ENCODE measurements around the gene CHAT.
"Not testable (repeated sequence)": the region's sequence is repeated elsewhere in the genome, so short reads cannot be mapped to it uniquely, and the experiment has no call there.

The CHAT gene

DNA sequence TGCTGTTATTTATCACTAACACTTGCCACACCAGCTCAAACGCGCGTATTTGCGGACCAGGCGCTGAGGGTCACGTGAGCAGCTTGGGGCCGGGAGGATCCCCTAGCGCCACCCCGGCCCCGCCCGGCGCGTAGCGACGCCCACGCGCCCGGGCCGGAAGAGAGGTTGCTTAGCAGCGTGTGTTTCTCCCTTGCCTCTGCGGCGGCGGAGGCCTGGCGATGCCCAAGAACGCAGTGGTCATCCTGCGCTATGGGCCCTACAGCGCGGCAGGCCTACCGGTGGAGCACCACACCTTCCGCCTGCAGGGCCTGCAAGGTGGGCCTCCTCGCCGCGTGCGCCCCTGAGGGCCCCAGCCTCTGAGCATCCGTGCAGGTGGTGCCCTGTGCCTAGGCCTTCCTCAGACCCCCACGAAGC, 65.7 kb downstream of the CHAT start, which contains the start of gene C10orf53:
Gene C10orf53 (plus strand): TSS at position 172 of the 414 bp plus-strand sequence. CDS start 47 bp downstream, at position 219.
- FAIRE-seq, result no peak
- no peak for DNase-seq (ENCODE audit: low spot score)

GRCh38 chr10:49682449-49682848, 68.6 kb downstream of the CHAT start:
- not testable (repeated sequence) for DNase-seq (ENCODE audit: low spot score); FAIRE-seq

GRCh38 chr10:49682879-49683278, 69.0 kb downstream of the CHAT start:
- DNase-seq (ENCODE audit: low spot score) (no peak), FAIRE-seq (no peak)

- no peak for FAIRE-seq
- no peak for DNase-seq (ENCODE audit: low spot score)
Measured at GRCh38 chr10:49686651-49687050, 72.8 kb downstream of the CHAT start.

DNA sequence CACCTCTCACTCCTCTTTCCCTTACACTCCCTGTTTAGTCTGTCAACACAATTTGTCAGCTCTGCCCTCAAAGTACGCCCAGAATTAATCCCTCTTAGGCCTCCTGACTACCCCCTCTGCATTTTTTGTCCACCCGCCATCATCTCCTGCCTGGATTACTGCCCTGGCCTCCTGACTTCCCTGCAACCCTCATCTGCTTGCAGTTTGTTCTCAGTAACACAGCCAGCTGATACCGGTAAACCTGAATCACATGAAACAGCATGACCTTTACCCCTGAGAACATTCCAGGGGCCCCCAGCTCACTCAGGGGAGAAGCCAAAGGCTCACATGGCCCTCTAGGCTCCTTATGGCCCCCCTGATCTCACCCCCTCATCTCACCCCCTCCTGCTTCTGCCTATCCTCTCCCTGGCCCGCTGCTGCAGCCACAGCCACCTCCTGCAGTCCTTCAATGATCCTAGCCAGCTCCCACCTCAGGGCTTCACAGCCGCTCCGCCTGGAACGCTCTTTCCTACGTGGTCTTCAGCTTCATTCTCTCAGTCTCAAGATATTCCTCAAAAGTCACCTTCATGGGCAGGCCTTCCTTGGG, 74.5 kb downstream of the CHAT start:
- no peak for DNase-seq (ENCODE audit: low spot score)
- FAIRE-seq, result no peak

- FAIRE-seq (no peak), DNase-seq (ENCODE audit: low spot score) (no peak)
Measured at GRCh38 chr10:49688920-49689319, 75.1 kb downstream of the CHAT start.

GRCh38 chr10:49689882-49690510, 76.2 kb downstream of the CHAT start:
- no peak for FAIRE-seq

DNA sequence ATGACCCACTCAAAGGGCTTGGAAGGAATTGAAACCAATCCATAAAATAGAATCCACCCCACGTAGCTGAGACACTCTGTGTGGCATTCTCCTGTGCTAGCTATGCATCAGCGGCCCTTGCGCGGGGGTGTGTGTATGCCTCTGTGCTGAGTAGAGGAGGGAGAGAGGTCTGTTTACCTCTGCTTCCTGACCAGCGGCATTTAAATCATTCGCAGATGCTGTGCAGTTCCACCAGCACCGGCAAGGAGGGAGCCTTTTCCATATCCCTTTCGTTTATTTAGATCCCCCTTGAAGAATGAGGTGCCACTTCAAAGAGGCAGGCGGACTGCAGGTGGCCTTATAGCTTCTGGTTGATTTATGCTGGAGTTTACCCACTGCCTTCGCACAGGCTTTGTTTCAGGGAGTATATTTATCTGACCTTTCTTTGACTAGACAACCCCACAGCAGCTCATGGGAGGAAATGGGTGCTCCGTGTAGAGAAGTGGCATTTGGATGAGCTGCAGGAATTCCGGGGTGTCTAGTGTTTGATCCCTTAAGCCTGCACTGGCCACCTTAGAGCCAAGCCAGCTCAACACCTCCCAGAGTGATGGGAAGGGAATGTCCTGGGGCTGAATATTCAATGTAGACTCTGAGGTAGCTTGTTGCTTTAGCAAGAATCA, 77.0 kb downstream of the CHAT start:
- FAIRE-seq, result no peak
- DNase-seq (ENCODE audit: low spot score), result no peak

More at GRCh38 chr10:49689882-49690510, 76.2 kb downstream of the CHAT start:
- DNase-seq (ENCODE audit: low spot score), result no peak

GRCh38 chr10:49691588-49691987, 77.8 kb downstream of the CHAT start:
- no peak for FAIRE-seq
- no peak for DNase-seq (ENCODE audit: low spot score)

DNA sequence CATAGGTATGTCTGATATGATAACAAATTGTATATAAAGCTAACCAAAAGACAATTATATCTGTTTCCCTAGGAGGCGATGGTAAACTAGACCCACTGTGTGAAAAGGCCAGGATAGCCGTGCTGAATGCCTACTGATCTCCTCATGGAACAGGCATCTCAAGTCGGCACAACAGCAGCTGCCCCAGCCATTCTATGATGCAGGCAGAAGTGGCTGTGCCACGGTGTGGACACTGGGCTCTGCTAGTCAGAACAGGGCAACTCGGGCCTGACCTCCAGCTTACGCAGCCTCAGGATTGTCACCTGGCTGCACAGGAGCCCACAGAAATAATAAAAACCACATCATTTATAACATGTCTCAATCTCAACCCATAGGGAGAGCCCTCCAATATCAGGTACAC, 80.6 kb downstream of the CHAT start:
- no peak for FAIRE-seq
- no peak for DNase-seq (ENCODE audit: low spot score)

DNA sequence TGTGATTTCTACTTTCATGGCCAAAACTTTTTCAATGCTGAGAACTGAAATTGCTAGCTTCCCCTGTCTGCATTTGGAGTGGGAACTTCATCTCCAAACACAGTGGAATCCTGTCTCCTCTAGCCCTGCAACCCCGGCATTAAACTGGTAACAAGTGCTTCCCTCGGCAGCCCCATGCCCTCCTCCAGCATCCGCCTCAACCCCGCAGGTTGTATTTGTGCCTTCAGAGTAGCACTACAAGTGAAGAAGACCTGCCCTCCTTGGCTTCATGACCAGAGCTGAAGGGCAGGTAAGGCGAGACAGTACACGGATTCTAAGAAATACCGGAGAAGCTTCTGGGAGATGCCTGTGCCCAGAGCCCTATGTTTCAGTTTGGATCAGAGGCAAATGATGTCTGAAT, 82.5 kb downstream of the CHAT start:
- DNase-seq (ENCODE audit: low spot score) (no peak), FAIRE-seq (no peak)

DNA sequence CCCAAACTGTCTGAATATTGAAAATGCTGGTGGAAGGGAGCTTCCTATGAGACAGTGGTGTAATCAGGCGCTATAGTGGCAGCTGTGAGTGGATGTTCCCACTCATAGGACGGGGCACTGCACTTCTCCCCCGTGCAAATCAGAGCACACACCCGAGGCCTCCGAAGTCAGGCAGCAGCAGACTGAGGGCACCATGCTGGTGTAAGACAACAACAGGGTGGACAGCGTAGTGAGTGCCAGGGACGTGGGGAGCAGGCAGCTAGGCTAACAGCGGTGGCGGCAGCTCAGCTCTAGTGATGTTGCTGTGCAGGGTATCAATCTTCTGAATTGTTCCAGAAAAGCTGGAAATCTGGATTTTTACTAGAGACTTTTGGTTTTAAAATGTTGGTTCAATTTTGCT, 84.8 kb downstream of the CHAT start:
- FAIRE-seq (no peak), DNase-seq (ENCODE audit: low spot score) (no peak)

- DNase-seq (ENCODE audit: low spot score), result no peak
- FAIRE-seq, result no peak
Measured at GRCh38 chr10:49700211-49700610, 86.4 kb downstream of the CHAT start.

GRCh38 chr10:49700997-49701396, 87.2 kb downstream of the CHAT start:
- FAIRE-seq (no peak), DNase-seq (ENCODE audit: low spot score) (no peak)

DNA sequence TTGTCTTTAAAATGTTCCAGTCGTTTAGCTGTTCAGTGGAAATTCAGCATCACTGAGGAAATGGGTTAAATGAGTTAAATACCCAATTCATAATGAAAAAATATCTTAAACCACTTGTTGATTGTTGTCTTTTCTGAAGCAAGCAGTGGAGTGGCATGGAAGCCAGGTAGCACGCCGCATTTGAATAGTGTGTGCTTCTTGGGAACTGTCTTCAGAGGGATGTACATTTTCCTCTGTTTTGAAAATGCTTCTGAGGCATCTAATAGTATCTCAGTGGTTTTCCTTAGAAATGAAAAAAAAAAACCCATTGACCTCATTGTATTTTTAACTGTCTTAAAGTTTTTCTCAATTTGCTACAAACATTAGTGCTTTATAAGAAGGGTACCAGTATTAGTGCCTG, 93.7 kb downstream of the CHAT start:
- no peak for FAIRE-seq

DNA sequence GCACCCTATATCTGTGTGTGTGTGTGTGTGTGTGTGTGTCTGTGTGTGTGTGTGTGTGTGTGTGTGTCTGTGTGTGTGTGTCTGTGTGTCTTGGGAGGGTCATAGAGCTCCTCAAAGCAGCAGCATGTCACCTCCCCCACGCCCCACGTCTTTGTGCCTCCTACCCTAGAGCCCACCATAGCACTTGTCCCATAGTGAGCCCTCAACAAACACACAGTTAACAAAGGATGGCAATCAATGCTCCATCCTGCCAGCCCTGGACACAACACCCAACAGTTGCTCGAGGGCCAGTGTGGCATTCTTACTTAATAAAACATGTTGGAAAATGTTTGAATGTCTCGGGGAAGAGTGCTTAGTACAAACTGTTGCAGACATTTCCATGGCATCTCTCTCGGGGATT, 96.1 kb downstream of the CHAT start:
- DNase-seq (ENCODE audit: low spot score) (no peak), FAIRE-seq (no peak)

More for the DNA sequence above, 93.7 kb downstream of the CHAT start:
- DNase-seq (ENCODE audit: low spot score), result no peak

DNA sequence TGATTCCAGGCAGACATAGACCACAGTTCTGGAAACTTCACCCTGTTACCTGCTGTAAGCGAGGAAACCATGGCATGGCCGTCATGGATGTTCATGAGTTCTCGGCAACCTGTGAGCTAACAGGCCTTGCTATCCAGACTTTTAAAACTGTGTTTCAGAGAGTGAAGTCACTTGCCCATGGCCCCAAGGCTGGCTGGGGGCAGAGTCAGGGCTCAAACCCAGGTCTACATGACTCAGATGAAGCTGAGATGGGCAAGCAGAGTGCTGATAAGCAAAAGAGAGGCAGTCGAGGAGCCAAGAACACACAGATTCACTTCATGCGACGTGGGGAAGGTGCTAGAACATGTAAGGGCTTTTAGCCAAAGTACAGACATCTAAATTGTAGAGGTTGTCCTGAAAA, 97.1 kb downstream of the CHAT start:
- DNase-seq (ENCODE audit: low spot score) (no peak), FAIRE-seq (no peak)

DNA sequence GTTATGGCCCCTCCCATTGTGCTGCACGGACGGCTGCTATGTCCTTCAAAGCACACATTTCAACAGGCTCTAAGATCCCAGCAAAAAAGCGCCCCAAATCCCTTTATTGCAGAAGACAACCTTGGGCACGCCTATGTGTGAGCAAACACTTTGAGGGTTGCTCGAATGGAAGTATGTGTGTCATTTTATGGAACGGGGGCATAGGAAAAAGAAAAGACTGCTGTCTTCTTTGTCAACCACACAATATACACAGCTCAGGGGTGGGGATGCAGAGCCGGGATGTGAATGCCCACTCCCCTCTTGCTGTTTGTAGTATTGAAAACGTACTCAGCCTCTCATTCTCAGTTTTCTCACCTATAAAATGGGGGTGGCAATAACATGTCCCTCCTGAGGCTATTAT, 97.6 kb downstream of the CHAT start:
- FAIRE-seq (no peak), DNase-seq (ENCODE audit: low spot score) (no peak)

- no peak for DNase-seq (ENCODE audit: low spot score)
Measured at GRCh38 chr10:49713266-49713665, 99.4 kb downstream of the CHAT start.

More at GRCh38 chr10:49713266-49713665, 99.4 kb downstream of the CHAT start:
- FAIRE-seq, result no peak

All from RCC 7860 (cell line).